Activated T-cell treated with anti-CD3 and anti-CD28 coated beads, Interleukin-2, amount 50 U/mL, for 1 hour (primary cell): ENCODE results near the gene MAP7D1.

Source experiments
- DNase-seq: peaks from one replicate; pipeline ENCODE4 v3.0.0-alpha.2; 2020

The MAP7D1 gene

DNA sequence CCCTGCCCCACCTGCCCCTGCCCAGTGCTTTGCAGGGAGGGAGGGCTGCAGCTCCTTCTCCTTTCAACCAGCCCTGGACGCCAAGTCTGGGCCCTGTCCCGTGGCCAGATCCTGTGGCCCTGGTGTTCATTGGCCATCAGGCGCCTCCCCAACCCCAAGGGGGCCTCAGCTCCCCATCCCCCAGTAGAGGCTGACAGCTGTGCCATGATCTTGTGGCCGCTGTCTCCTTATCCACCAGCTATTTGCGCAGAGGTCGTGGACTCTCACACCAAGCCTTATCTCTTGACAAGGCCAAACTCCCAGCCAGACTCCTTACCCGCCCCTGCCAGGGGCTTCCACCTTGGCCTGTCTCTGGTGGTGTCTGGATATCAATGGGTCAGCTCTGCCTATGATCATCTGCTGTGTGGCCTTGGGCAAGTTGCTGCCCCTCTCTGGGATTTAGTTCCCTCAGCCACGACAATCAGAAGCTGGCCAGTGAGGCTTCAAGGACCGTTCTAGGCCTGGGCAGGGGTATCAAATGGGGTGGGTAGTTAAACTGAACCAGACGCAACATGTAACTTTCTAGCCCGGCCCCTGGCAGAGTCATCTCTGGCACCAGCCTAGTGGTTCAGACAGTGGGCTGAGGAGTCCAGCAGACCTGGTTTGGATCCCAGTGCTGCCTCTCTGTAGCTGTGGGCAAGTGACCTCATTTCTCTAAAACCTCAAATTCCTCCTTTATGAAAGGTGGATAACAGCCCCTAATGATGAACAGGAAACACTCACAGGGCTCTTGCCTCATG is 27.6 kb upstream of the MAP7D1 start:
- no peak for DNase-seq

DNA sequence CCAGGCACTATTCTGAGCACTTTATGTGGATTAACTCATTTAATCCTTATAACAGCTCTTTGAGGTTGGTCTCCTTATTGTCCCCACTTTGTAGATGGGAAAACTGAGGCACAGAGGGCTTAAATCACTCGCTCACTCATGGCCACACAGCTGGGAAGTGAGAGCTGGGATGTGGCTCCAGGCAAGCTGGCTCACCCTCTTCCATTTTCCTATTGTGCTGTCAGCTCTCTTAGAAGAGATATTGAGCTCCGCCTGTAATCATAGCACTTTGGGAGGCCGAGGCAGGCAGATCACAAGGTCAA is 27.1 kb upstream of the MAP7D1 start:
- no peak for DNase-seq

DNA sequence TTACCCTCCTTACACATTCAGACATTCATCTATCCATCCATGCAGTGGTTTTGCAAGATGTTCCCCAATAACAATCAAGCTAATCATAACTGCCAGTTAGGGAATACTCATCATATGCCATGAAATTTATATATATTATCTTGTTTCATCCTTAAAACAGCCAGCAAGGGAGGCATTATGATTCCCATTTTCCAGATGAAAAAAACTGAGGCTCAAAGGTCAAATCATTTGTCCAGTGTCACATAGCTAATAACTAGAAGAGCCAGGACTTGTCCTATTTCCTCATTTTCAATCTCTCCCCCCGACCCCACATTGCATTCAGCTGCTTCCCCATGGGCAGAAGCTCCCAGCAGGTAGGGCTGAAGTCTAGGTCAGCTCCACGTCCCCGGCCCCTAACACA is 23.9 kb upstream of the MAP7D1 start:
- DNase-seq: no peak

DNA sequence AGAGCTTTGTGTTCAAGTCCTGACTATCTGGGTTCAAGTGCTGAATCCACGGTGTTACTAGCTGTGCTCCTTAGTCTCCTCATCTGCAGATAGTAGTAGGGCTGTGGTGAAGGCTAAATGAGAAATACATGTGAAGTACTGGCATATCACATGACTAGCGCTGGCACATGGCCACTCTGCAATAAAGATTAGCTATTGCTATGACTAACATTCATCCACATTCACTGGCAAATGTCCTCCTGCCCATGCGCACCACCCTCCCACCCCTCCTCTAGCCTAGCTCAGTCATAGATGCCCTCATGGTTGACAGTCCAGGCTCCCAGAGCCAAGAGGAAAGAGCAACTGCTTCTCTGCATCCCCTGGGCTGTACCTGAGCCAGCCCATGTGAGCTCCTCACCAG is 22.5 kb upstream of the MAP7D1 start:
- no peak for DNase-seq

DNA sequence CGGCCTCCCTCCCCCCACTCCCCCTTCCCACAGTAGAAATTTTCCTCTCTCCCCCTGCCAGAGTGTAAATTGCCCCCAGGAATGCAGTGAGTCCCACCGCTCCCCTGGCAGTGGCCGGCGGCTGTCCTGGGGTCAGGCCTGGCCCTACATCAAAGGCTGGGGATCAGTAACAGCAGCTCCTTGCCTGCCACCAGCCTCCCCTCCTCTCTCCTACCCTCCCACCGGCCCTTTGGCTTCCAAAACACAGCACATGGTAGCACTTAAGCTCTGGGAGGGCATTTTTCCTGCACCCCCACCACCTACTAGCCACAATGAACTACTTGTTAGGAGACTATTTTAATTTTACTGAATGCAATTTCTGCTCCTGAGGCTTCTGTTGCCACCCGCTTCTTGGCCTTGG is 21.9 kb upstream of the MAP7D1 start:
- DNase-seq: no peak

DNA sequence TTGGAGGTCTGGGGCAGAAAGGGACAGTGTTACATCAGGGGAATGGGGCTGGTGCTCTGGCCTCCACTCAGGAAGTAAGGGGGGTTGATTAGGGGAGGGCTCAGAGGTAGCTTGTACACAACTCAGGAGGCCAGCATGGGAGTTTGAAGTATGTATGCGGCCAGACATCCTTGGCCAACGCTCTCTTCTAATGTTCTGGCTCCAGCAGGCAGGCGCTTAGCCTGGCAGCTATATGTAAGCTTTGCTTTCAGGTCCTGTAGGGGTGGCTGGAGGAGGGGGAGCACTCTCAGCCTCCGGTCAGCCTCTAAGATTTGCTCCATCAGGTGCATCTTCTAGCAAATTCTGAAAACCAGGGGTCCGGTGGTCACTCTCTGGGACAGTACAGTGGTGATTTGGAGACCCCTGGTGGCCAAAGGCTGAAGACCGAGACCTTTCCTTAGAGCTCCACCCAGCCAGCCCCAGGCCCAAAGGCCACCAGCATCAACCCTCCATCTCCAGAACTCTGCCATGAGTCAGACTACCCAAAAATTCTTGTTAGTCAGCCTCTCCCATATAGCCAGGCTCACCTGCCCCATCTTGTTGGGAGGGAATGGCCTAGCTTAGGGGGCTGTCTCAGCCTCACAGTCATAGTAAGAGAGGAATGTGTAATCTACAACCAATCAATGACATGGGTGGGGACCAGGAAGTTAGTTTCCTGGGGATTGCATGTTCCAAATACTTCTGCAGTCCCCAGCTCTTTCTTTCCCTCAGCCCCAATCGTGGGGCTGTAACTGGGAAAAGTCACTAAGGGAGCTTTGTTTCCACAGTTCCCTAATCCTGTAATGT is 21.2 kb upstream of the MAP7D1 start:
- peak; percentile 41 for DNase-seq

DNA sequence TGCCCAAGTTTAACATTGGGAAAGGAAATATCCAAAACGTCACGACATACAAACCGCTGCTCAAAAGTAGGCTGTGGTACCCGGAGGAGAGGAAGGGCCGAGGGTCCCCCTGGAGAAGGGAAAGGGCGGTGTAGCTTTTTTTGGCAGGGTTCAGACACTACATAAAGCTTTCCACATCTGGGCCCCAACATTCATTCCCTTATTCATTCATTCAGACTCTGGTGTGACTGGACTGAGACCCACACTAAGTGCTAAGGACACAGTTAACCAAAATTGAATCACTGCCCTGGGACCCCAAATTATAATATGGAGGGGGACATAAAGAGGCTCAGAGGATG is 20.7 kb upstream of the MAP7D1 start:
- no peak for DNase-seq

DNA sequence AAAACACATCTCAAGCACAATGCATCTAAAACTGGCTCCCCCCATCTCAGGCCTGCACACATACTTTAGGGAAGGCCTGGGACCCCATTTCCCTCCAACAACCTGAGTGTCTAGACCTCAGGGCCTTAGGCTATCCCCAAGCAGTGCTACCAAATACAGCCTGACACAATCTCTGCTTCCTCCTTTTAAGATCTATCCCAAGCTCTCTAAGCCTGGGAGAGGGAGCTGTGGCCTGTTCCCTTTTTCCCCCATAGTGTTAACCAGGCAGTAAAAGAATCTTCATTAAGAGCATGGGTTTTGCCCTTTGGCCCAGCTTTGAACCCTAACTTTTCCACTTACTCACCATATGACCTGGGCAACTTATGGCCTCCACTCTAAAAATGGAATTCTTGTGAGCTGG is 20.2 kb upstream of the MAP7D1 start:
- no peak for DNase-seq

DNA sequence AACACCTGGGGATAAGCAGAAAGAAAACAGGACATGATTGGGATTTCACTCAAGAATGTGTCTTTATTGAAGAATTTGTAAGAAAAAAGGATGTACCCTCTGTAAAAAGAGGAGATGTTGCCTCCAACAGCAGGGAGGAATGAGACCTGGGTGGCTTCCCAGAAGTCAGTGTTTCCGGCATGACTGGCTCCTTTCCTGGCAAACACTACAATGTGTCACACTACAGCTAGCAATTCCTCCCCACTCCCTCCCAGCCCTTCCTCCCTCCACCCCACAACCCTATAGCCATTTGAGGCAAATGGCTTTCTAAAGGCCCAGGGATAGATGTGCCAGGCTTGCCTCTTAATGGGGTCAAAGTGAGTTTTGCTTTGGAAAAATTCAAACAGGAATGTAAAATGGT is 19.4 kb upstream of the MAP7D1 start:
- DNase-seq: no peak

DNA sequence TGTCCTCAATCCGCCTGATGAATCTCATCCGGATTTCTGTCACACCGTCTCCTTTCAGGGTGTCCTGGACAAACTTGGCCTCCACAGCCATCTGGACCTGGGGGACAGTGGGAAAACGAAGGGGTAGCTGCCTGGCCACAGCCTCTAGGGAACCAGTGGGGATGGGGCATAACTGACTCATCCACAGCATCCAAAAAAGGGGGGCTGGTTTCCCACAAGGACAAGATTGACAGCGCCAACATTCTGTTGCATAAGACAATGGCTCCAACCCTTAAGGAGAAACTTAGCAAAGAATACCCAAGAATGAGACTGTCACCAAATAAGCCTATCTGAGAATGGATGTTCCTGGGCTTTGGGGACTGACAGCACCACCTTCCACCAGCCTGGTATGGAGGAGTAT is 18.7 kb upstream of the MAP7D1 start:
- no peak for DNase-seq

DNA sequence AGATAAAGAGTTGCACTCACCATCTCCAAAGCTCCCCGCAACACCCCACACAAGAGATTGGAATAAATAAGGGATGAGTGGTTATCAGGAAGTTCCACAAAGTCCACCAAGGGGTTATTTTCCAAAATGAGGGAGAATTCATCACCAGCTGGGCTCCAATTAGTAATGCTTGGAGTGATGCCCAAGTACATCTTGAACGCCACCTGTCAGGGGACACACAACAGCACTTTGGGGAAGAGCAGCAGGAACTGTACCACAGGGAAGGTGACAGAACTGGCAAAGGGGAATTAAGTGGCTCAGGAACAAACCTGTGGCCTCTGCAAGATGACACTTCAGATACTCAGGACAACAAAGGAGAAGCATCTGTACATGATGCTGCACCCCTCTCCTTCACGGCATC is 18.2 kb upstream of the MAP7D1 start:
- no peak for DNase-seq

DNA sequence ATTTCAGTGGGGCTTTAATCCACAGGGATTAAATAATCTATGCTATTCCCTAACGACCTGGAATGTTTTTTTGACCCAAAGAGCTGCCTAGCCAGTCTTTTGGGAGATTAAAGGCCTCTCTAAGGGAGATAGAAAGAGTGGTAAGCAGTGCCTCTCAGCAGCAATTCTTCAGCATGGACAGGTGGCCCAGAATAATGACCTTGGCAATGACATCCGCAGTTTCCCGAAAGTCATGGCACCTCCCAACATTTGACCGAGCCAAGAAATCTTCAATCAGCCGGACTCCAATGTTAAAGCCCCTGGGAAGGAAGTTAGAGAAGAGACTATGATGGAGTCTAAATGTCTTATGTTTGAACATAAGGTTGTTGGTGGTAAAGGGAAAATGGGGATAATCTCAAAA is 16.4 kb upstream of the MAP7D1 start:
- no peak for DNase-seq

DNA sequence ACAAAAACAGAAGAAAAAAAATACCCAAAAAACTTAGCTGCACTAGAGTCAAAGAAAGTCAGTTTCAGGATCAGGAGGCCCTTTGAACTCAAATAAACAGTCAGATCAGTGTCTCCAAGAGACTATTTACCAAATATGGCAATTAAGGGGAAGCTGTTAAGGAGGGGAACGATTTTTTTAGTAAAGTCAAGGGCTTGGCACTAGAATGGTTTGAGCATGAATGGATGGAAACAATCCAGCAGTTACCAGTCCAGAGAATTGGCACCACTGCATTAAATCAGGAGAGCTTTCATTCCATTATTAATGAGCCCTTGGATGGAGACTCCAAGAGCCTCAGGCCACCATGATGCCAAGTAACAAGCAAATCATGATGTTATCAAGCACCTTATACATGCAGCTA is 13.8 kb upstream of the MAP7D1 start:
- no peak for DNase-seq

DNA sequence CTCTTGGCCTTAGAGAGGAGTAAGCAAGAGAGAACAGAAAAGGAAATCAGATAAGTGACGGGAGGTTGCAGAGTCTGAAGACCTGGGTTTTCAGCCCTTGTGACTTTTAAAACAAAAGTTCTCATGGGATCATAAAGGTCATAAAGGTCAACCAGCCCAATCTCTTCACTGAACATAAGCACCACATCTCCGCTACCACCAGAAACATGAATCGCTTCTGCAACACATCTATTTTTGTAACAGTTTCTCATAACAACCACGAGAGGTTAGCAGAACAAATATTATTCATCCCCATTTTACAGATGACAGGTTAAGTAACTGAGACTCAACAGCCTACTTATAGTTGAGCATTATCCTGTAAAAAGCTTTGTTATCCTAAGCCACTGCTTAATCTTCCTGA is 12.5 kb upstream of the MAP7D1 start:
- no peak for DNase-seq

DNA sequence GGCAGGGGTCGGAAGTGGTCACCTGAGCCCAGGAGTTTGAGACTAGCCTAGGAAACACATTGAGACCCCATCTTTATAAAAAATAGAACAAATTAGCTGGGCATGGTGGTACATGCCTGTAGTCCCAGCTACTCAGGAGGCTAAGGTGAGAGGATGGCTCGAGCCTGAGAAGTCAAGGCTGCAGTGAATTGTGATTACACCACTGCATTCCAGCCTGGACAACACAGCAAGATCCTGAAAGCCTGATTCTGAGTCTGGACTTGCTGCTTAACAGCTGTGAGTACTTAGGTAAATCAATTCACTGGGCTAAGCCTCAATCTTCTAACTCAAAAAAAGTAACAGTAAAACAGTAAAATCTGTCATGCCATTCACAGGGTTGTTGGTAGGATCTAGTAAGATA is 11.5 kb upstream of the MAP7D1 start:
- no peak for DNase-seq

DNA sequence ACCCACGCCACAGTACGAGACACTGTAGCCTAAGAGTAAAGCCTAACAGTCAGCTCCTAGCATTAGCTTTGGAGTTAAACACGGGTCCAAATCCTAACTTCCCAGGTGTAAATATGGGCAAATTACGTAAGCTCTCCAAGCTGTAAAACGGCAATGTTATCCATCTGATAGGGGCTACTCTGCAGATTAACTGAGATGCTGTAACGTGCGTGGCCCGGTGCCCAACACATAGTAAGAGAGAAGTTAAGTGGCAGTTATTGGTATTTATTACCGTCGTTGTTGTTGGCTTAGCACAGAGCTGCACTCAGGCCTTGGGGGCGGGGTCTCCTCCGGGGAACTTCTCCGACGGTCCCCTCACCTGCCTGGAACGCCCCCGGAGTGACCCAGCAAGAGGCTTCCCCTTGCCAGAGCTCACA is 7.1 kb upstream of the MAP7D1 start:
- DNase-seq: no peak

DNA sequence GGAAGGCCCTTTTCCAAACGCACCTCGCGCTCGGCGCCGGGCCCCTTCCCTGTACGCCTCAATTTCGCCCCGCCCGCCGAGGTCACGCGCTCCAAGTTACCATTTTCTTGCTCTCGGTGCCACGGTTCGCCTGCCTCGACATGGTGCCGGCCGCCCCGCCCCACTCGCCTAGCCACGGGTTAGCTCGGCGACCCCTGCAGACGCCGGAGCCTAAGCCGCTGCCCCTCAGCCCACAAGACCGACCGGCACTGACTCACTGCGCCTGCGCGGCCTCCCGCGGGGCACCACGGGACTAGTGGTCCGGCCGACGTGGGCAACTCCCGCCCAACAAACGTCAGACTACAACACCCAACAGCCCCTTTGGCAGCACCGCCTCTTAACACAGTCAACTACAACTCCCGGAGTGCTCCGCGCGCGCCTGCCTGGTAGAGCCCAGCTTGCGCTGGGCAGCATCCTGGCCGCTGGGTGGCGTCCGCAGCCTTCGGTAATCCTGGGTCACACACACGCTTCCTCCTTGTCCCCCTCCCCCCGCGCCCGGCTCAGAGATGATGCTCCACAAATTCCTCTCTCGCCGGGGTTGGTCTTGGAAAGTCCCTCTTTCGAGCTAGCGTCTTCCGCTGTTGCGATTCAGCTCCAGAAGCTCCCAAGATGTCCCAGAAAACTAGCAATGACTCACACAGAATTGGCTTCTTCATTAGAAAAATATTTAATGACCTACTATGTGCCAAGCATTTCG is 6.6 kb upstream of the MAP7D1 start, which contains the start of gene TRAPPC3:
Gene TRAPPC3 (minus strand): TSS at position 250 of the 736 bp plus-strand sequence. CDS start 108 bp downstream, at position 142.
- DNase-seq: peak; percentile 99

DNA sequence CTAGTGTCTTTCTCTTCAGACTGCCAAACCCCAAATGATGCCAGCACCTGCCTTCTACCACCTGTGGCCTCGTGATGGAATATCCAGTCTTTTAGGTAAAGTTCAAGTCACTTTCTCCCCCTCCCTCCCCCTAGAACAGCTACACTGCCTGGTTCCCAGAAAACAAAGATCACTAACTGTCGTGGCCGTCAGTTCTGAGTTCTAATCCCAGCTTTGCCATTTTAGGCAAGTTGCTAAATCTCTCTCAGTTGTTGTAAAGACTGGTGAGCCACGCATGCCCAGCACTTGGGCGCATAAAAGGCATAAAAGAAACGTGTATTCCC is 6.0 kb upstream of the MAP7D1 start:
- DNase-seq: no peak

DNA sequence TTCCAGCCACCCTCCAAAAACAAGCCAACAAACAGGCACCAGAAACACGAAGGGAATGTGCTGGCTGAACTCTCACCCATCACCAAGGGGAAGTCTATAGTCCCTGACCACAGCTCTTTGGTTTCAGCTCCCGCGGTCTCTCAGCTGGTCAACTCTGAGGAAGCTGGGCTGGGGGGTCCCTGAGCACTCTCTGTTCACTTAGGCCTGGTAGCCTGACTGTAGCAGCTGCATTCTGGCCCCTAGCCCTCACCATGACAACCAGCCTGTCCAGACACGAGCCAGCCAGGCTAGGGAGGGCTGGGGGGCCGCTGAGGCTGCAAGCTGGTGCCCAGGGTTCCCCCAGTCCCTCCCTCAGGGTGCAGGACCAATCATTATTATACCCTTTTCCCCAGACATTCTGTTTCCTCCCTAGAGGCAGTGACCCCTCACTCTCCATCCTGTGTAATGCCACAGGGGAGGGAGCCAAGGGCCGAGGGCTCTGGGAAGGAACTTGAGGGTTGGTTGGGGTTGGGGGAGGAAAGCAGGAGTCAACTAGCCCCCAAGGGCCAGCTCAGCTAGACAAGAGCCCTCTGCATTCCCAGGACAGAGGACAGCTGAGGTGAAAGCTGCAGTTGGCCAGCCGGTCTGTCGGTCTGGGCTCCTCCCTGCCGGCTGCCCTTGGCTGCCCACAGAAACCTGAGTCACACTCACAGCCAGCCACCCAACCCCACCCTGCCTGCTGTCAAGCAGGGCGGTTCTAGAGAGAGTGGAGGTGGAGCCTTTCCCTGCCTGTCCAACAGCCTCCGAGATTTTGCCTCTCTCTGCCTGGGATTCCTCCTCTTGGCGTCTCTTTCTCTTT is 5.4 kb upstream of the MAP7D1 start:
- DNase-seq: peak; percentile 71

DNA sequence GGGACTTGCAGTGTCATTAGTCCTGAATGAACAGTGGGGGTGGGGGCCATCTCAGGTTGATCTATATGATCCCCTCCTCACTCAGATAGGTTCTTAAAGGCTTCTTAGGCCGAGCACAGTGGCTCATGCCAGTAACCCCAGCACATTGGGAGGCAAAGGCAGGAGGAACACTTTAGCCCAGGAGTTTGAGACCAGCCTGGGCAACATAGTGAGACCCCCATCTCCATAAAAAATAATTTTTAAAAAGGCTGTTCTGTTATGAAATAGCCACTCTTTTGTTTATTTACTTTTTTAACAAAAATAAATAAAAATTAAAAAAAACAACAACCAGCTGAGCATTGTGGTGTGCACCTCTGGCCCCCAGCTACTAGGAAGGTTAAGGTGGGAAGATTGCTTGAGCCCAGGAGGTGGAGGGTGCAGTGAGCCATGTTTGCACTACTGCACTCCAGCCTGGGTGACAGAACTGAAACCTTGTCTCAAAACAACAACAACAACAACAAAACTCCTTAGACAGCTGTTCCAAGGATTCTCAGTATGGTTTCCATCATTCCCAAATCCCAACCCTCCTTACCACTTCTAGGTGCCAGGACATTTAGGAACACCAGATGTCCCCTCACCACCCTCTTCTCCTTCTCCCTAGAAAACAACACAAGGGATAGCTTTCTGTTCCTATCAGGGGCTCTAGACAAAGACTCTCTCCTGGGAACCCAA is 4.7 kb upstream of the MAP7D1 start:
- DNase-seq: no peak

DNA sequence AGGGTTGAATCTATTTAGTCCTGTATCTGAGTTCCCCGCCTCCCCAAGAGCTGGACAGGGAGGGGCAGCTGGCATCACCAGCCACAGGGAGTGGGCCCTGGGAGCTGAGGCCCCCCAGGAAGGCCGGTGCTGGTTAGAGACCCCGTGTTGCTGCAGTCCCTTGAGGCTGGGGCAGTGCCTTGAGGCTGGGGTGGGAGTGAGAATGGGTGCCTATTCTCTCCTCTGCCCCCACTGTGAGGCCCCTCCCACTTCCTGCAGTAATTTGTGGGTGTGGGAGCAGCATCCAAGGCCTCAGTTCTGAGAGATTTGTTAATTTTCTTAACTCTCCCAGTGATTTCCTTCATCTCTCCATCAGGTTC is 4.1 kb upstream of the MAP7D1 start:
- peak; percentile 56 for DNase-seq

DNA sequence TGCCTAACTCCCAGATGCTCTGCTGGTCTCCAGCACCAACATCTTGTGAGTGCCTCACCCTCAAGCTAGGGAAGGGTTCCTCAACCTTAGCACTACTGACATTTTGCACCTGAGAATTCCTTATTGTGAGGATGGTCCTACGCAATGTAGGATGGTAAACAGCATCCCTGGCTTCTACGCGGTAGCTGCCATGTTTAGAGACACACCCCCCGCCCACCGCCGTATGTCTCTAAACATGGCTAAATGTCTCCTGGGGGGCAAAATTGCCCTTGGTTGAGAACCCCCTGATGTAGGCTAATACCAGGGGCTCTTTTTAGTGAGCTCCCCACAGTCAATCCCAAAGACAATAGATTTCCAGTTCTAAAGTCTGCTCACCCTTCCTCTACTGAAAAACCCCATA is 2.5 kb upstream of the MAP7D1 start:
- DNase-seq: no peak

DNA sequence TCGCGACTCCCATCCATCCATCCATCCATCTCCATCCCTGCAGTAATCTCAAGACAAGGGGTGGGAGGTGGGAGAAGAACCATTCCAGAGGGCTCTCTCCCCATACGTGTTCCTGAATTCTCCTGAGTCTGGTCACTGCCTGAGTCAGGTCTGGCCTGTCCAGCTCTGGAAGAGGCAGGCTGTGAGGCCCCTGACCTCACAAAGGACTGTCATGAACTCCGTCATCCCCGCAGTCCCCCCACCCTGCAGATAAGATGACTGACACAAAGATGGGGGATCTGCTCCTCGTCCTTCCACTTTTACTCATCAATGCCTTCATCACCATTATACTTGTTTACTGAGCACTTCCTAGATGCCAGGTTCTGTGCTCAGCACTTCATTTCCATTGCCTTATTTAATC is 1.6 kb upstream of the MAP7D1 start:
- no peak for DNase-seq
